Tibial nerve (tissue), 3 donors: ENCODE data around the gene ASB10.

ENCODE experiments used
- POLR2A ChIP-seq, 2 donors: fragments of 450-650 bp; IDR thresholded peaks; one replicate each; pipeline ENCODE4 v1.6.1; 2017; ENCODE audit warnings: antibody characterized with exemption in 2 of 2, mild to moderate bottlenecking in 2 of 2, moderate library complexity in 2 of 2
- TF ChIP-seq, protein P1 (sequence below), 5 experiments: fragments of 200-600 bp in 3 of 5; fragments of 450-650 bp in 2 of 5; sonication (generic) in 3 of 5; IDR thresholded peaks; one replicate each; pipeline ENCODE4 v1.5.1; 2016 to 2019; ENCODE audit warnings: antibody characterized with exemption in 5 of 5, mild to moderate bottlenecking in 3 of 5, moderate library complexity in 2 of 5

DNA sequence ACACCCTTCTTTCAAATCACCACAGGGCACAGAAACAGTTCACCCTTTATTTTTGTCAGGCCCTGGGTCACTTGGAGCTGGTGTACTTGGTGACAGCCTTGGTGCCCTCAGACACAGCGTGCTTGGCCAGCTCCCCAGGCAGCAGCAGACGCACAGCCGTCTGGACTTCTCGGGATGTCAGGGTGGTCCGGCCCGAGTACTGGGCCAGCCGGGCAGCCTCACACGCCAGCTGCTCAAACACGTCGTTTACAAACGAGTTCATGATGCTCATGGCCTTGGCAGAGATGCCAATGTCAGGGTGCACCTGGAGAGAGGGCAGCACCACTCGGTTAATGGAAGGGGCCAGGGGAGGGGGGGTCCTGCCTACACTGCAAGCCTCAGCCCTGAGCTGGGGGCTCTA, 20.8 kb upstream of the ASB10 start:
- TF ChIP-seq POLR2A (IDR thresholded peaks at IDR 0.05), result no peak
- TF ChIP-seq, protein P1, sequence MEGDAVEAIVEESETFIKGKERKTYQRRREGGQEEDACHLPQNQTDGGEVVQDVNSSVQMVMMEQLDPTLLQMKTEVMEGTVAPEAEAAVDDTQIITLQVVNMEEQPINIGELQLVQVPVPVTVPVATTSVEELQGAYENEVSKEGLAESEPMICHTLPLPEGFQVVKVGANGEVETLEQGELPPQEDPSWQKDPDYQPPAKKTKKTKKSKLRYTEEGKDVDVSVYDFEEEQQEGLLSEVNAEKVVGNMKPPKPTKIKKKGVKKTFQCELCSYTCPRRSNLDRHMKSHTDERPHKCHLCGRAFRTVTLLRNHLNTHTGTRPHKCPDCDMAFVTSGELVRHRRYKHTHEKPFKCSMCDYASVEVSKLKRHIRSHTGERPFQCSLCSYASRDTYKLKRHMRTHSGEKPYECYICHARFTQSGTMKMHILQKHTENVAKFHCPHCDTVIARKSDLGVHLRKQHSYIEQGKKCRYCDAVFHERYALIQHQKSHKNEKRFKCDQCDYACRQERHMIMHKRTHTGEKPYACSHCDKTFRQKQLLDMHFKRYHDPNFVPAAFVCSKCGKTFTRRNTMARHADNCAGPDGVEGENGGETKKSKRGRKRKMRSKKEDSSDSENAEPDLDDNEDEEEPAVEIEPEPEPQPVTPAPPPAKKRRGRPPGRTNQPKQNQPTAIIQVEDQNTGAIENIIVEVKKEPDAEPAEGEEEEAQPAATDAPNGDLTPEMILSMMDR (IDR thresholded peaks at IDR 0.05), result no peak
